HepG2 (cell line): ENCODE data around the gene PSMA4. TPM values are rescaled to one million over a fixed set of nuclear protein-coding genes. Genes with fewer than 3 reads are reported as not detected.
A peak's percentile ranks its signal among the peaks of the same experiment; 100 is the strongest.

Source experiments
- ARNTL ChIP-seq: sonication (generic); formaldehyde crosslinking; IDR thresholded peaks from 2 replicates; pipeline ENCODE4 v1.4.0; 2020; ENCODE audit warnings: mild to moderate bottlenecking, missing genetic modification reagents
- BATF2 ChIP-seq: sonication (generic); formaldehyde crosslinking; IDR thresholded peaks from 2 replicates; pipeline ENCODE4 v1.8.0; 2022; ENCODE audit warnings: mild to moderate bottlenecking, missing genetic modification reagents, moderate library complexity
- BCLAF1 ChIP-seq: fragments of 450-650 bp; IDR thresholded peaks from 2 replicates; pipeline ENCODE4 v1.6.1; 2017; ENCODE audit warnings: mild to moderate bottlenecking
- BRD4 ChIP-seq: sonication (generic); formaldehyde crosslinking; IDR thresholded peaks from 2 replicates; pipeline ENCODE4 v1.4.0; 2020; ENCODE audit warnings: missing genetic modification reagents
- CTCF ChIP-seq: sonication (generic); formaldehyde crosslinking; IDR thresholded peaks from 2 replicates; pipeline ENCODE4 v1.5.0; 2020; ENCODE audit warnings: mild to moderate bottlenecking, missing genetic modification reagents, moderate library complexity
- MYPOP ChIP-seq: sonication (generic); formaldehyde crosslinking; IDR thresholded peaks from 2 replicates; pipeline ENCODE4 v1.8.1; 2023; ENCODE audit warnings: mild to moderate bottlenecking, moderate library complexity, missing genetic modification reagents
- RAD21 ChIP-seq: fragments of 450-650 bp; formaldehyde crosslinking; IDR thresholded peaks from 2 replicates; pipeline ENCODE4 v1.5.0; 2020; ENCODE audit warnings: mild to moderate bottlenecking
- RNF219 ChIP-seq: sonication (generic); formaldehyde crosslinking; IDR thresholded peaks from 2 replicates; pipeline ENCODE4 v1.5.0; 2020; ENCODE audit warnings: mild to moderate bottlenecking, missing genetic modification reagents
- SNRNP70 ChIP-seq: fragments of 200-400 bp; formaldehyde crosslinking; IDR thresholded peaks from 2 replicates; pipeline ENCODE4 v1.6.1; 2017; ENCODE audit warnings: mild to moderate bottlenecking, low read depth, low read length, moderate library complexity
- STAT6 ChIP-seq: sonication (generic); formaldehyde crosslinking; IDR thresholded peaks from 2 replicates; pipeline ENCODE4 v1.4.0; 2020; ENCODE audit warnings: missing genetic modification reagents, mild to moderate bottlenecking, borderline replicate concordance
- TCF12 ChIP-seq, 2 experiments: fragments of 450-650 bp in 1 of 2; sonication (generic) in 1 of 2; formaldehyde crosslinking in 1 of 2; IDR thresholded peaks; 2 replicates each; pipeline versions ENCODE4 v1.6.1 to v1.8.0; 2017 to 2022; ENCODE audit warnings: antibody characterized with exemption in 1 of 2, mild to moderate bottlenecking in 1 of 2, missing genetic modification reagents in 1 of 2, moderate library complexity in 1 of 2
- ZNF451 ChIP-seq: sonication (generic); formaldehyde crosslinking; IDR thresholded peaks from 2 replicates; pipeline ENCODE4 v1.5.0; 2020; ENCODE audit warnings: mild to moderate bottlenecking, missing genetic modification reagents
- ZNF652 ChIP-seq: IDR thresholded peaks from 2 replicates; pipeline ENCODE4 v1.6.1; 2016; ENCODE audit warnings: low read depth, borderline replicate concordance
- polyA plus RNA-seq, 8 experiments: library from polyadenylated mRNA; depleted of rRNA in 3 of 8; stranded (reverse) in 7 of 8; unstranded in 1 of 8; fragments of >200 nt; fragmentation: Illumina TruSeq in 4 of 8; extraction: Trizol in 4 of 8; gene quantifications; 2 replicates each; pipeline versions ENCODE4 v1.2.1 to v1.2.3, GENCODE V29; 2011 to 2016; ENCODE audit warnings: low read depth in 4 of 8, missing spikeins in 1 of 8, mixed read lengths in 1 of 8; ENCODE audit not compliant: insufficient read depth in 1 of 8
- total RNA-seq, 5 experiments: library from RNA; depleted of rRNA; stranded (reverse); fragments of >200 nt; fragmentation: Illumina TruSeq; extraction: Trizol; gene quantifications; 2 replicates each; pipeline ENCODE4 v1.2.3, GENCODE V29; 2016; ENCODE audit warnings: low read depth in 1 of 5

Gene PSMA4
- total and polyA plus RNA-seq, 2 of the 13 experiments (the other 11 are each of a cell fraction or from before 2014, with no cell fraction given) = 202 to 404 TPM

GRCh38 chr15:78540141-78540870 is at the start of gene PSMA4 (continued):
- TF ChIP-seq RAD21 (CRISPR knock-in tag) = 0 out of 2 replicates have a peak, but pooled peaks have one; percentile 23
- TF ChIP-seq ZNF652 = peak; percentile 21; the same call in 1 of the 2 replicates
- no peak for TF ChIP-seq BCLAF1
- TF ChIP-seq RNF219 (CRISPR knock-in tag) = no peak
- peak; percentile 33; the same call in 1 of the 2 replicates for TF ChIP-seq BATF2 (CRISPR knock-in tag)
- TF ChIP-seq MYPOP (CRISPR knock-in tag) = peak; percentile 78; the same call in 1 of the 2 replicates
- TF ChIP-seq SNRNP70 = no peak
- no peak for TF ChIP-seq TCF12 (IDR thresholded peaks at IDR 0.05)
- TF ChIP-seq TCF12 (CRISPR knock-in tag; IDR thresholded peaks at IDR 0.05) = peak; percentile 1; the same call in 1 of the 2 replicates
- TF ChIP-seq ZNF451 (CRISPR knock-in tag) = peak; percentile 62; the same call in 1 of the 2 replicates
- TF ChIP-seq STAT6 (CRISPR knock-in tag) = no peak
- peak; percentile 31; the same call in 1 of the 2 replicates for TF ChIP-seq CTCF (CRISPR knock-in tag)
- TF ChIP-seq ARNTL (CRISPR knock-in tag) = no peak
- TF ChIP-seq BRD4 = no peak; the same call in 1 of the 2 replicates
